Osteoblast (primary cell): ENCODE measurements around the gene IFNA5. TPM values are rescaled to one million over a fixed set of nuclear protein-coding genes. Genes with fewer than 3 reads are reported as not detected.
A peak's percentile ranks its signal among the peaks of the same experiment; 100 is the strongest.

Experiments
- DNase-seq: peaks from one replicate; pipeline ENCODE4 v3.0.0; 2011; ENCODE audit warnings: low spot score, mixed read lengths; ENCODE audit not compliant: insufficient read length; ENCODE audit errors: missing footprints
- H2AFZ ChIP-seq: 2 replicates; pipeline ENCODE4 v1.6.0; 2011; ENCODE audit warnings: mild to moderate bottlenecking, low read length
- H3K27ac ChIP-seq: 2 replicates; pipeline ENCODE4 v1.5.1; 2011; ENCODE audit warnings: mild to moderate bottlenecking, low read depth, low read length, moderate library complexity
- H3K27me3 ChIP-seq: 2 replicates; pipeline ENCODE4 v1.6.0; 2012; ENCODE audit warnings: mild to moderate bottlenecking, control low read depth, inconsistent platforms, low read length, moderate library complexity; ENCODE audit not compliant: insufficient read depth
- H3K36me3 ChIP-seq: 2 replicates; pipeline ENCODE4 v1.5.1; 2011; ENCODE audit warnings: mild to moderate bottlenecking, low read length, control low read depth, moderate library complexity; ENCODE audit not compliant: insufficient read depth
- H3K4me1 ChIP-seq: 2 replicates; pipeline ENCODE4 v1.5.1; 2011; ENCODE audit warnings: mild to moderate bottlenecking, low read length, control low read depth, moderate library complexity; ENCODE audit not compliant: insufficient read depth
- H3K4me2 ChIP-seq: 2 replicates; pipeline ENCODE4 v1.6.0; 2011; ENCODE audit warnings: mild to moderate bottlenecking, low read length; ENCODE audit not compliant: insufficient read depth
- H3K4me3 ChIP-seq: fragments of 200-600 bp; sonication (generic); 3 replicates; pipeline ENCODE4 v1.5.1; 2012; ENCODE audit warnings: mild to moderate bottlenecking, low read length, inconsistent platforms; ENCODE audit not compliant: insufficient read depth
- H3K79me2 ChIP-seq: 2 replicates; pipeline ENCODE4 v1.6.0; 2012; ENCODE audit warnings: mild to moderate bottlenecking, low read length, control low read depth, inconsistent platforms; ENCODE audit not compliant: insufficient read depth
- H3K9me3 ChIP-seq: 2 replicates; pipeline ENCODE4 v1.5.1; 2011; ENCODE audit warnings: low read depth, low read length, control low read depth
- H4K20me1 ChIP-seq: 2 replicates; pipeline ENCODE4 v1.6.0; 2012; ENCODE audit warnings: mild to moderate bottlenecking, low read length, control low read depth; ENCODE audit not compliant: insufficient read depth
- total RNA-seq: library from RNA; depleted of rRNA; stranded (reverse); fragments of >200 nt; gene quantifications from 2 replicates; pipeline ENCODE4 v1.2.3, GENCODE V29; 2012
- TF ChIP-seq, protein P1 (sequence below): IDR thresholded peaks from 2 replicates; pipeline ENCODE4 v1.5.1; 2011; ENCODE audit warnings: mild to moderate bottlenecking, low read depth, low read length, moderate library complexity; ENCODE audit errors: extremely low read depth

IFNA5 gene
- total RNA-seq, 1 donor, result not detected

GRCh38 chr9:21336457-21336856 lies 31.3 kb upstream of the IFNA5 start:
- no peaks in the 10 kb centered on the region for H3K9me3 ChIP-seq
- no peak overlapping the region for H3K4me3 ChIP-seq
- H4K20me1 ChIP-seq, result peaks cover 27% of the 10 kb centered on the region
- H3K36me3 ChIP-seq, result peaks cover 16% of the 10 kb centered on the region
- H3K4me2 ChIP-seq, result no peak overlapping the region
- no peak for DNase-seq
- TF ChIP-seq, protein P1, sequence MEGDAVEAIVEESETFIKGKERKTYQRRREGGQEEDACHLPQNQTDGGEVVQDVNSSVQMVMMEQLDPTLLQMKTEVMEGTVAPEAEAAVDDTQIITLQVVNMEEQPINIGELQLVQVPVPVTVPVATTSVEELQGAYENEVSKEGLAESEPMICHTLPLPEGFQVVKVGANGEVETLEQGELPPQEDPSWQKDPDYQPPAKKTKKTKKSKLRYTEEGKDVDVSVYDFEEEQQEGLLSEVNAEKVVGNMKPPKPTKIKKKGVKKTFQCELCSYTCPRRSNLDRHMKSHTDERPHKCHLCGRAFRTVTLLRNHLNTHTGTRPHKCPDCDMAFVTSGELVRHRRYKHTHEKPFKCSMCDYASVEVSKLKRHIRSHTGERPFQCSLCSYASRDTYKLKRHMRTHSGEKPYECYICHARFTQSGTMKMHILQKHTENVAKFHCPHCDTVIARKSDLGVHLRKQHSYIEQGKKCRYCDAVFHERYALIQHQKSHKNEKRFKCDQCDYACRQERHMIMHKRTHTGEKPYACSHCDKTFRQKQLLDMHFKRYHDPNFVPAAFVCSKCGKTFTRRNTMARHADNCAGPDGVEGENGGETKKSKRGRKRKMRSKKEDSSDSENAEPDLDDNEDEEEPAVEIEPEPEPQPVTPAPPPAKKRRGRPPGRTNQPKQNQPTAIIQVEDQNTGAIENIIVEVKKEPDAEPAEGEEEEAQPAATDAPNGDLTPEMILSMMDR, result no peak
- H3K4me1 ChIP-seq, result peaks cover 32% of the 10 kb centered on the region
- no peak overlapping the region for H3K27ac ChIP-seq
- H3K79me2 ChIP-seq, result peaks cover 40% of the 10 kb centered on the region
- H2AFZ ChIP-seq, result peak overlapping the region; percentile 57
- peaks cover 13% of the 10 kb centered on the region for H3K27me3 ChIP-seq

- Histone ChIP-seq H3K27me3 (peaks cover 8% of the 10 kb centered on the region), H3K9me3 (no peaks in the 10 kb centered on the region), H3K27ac (peak within 1 kb of the TSS; percentile 95), H4K20me1 (peaks cover 41% of the 10 kb centered on the region), H3K4me1 (peaks cover 41% of the 10 kb centered on the region), H3K4me2 (peak within 1 kb of the TSS; percentile 93), H3K4me3 (peak within 1 kb of the TSS; percentile 91), H3K36me3 (peaks cover 16% of the 10 kb centered on the region), H2AFZ (peak within 1 kb of the TSS; percentile 94), H3K79me2 (peaks cover 55% of the 10 kb centered on the region)
- peak; percentile 97 for DNase-seq
- TF ChIP-seq, protein P1, result no peak
Measured at GRCh38 chr9:21334701-21335632, 29.9 kb upstream of the IFNA5 start, which contains the start of gene KLHL9. Gene KLHL9 (minus strand): TSS chr9:21335404. CDS start chr9:21334859, 545 bp downstream.

DNA sequence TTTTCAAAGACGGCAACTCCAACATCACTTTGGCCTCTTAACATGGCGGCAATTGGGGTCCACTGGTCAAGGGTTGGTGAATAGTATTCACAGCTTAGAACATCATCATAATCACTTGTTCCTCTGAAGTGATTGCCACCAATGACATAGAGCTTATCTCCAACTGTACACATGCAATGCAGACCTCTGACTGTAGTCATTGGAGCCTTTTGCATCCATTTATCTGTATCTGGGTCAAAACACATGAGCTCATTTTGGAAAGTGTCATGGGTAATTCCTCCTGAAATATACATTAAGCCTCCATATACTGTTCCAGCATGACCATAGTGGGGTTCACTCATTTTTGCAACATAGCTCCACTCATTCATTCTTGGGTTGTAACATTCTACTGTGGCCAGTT lies 28.1 kb upstream of the IFNA5 start:
- TF ChIP-seq, protein P1, result no peak
- Histone ChIP-seq H3K27ac (no peak overlapping the region), H3K36me3 (peaks cover 16% of the 10 kb centered on the region), H3K4me2 (peak overlapping the region; percentile 93), H2AFZ (no peak overlapping the region), H3K79me2 (peaks cover 68% of the 10 kb centered on the region), H3K9me3 (no peaks in the 10 kb centered on the region), H3K4me3 (peak overlapping the region; percentile 91), H4K20me1 (peaks cover 44% of the 10 kb centered on the region), H3K4me1 (peaks cover 43% of the 10 kb centered on the region), H3K27me3 (no peaks in the 10 kb centered on the region)
- no peak for DNase-seq
